Measurements from ENCODE around the gene ACTR3. TPM values are rescaled to one million over a fixed set of nuclear protein-coding genes. Genes with fewer than 3 reads are reported as not detected.

ACTR3 gene
- total RNA-seq, 1 donor from 2014 or later, result 105 TPM

GRCh38 chr2:114011713-114012112 is 121.8 kb downstream of the ACTR3 start:
- intact Hi-C loops (cut with DNase I), result no loop called here
- Histone ChIP-seq H3K4me1 (no peaks in the 10 kb centered on the region), H3K9me3 (no peaks in the 10 kb centered on the region), H3K36me3 (no peaks in the 10 kb centered on the region), H3K27ac (no peak overlapping the region), H3K27me3 (no peaks in the 10 kb centered on the region), H3K4me3 (no peak overlapping the region)
- TF ChIP-seq POLR2AphosphoS5 (IDR thresholded peaks at IDR 0.05; ENCODE audit: insufficient read depth in 1 of 2, low read depth in 1 of 2) (no peak), POLR2A (IDR thresholded peaks at IDR 0.05) (no peak), CTCF (IDR thresholded peaks at IDR 0.05) (no peak)
- DNase-seq (ENCODE audit: extremely low spot score in 2 of 2), result no peak

Small RNA genes lying within 50 kb of the gene (small RNA-seq; reads per million reads assigned to genes)
- not detected for gene RF00012

Other genes with a start within 250 kb of the ACTR3 start
- 64.6 TPM for gene SLC35F5, start 133.4 kb upstream of the ACTR3 start, total RNA-seq

Measured in vagina (tissue), 2 donors.